Measurements from ENCODE around the gene HBB.

Gene HBB

GRCh38 chr11:5178046-5178837 is 48.6 kb downstream of the HBB start:
- Histone ChIP-seq H3K9ac (ENCODE audit: low read depth, low read length, poor library complexity) (no peak overlapping the region), H3K27me3 (ENCODE audit: control insufficient read depth in 3 of 3, insufficient read depth in 3 of 3, low read depth in 1 of 3, low read length in 3 of 3) (no peaks in the 10 kb centered on the region), H3K23ac (ENCODE audit: low read depth, low read length, poor library complexity) (no peak overlapping the region), H3K14ac (ENCODE audit: low read length) (no peak overlapping the region), H3K4me2 (ENCODE audit: insufficient read depth, low read length, poor library complexity, severe bottlenecking) (no peak overlapping the region), H3K18ac (ENCODE audit: low read length) (no peak overlapping the region), H3K4me1 (ENCODE audit: control insufficient read depth in 2 of 2, insufficient read depth in 1 of 2, low read depth in 1 of 2, low read length in 2 of 2) (no peaks in the 10 kb centered on the region), H2BK120ac (ENCODE audit: low read depth, low read length) (no peak overlapping the region), H3K9me3 (replicated peaks in 1 of 2; ENCODE audit: control insufficient read depth in 2 of 2, insufficient read depth in 1 of 2, low read depth in 1 of 2, low read length in 2 of 2) (no peaks in the 10 kb centered on the region), H2AFZ (ENCODE audit: low read length) (no peak overlapping the region), H3K27ac (replicated peaks; ENCODE audit: low read length) (no peak overlapping the region), H2AK5ac (ENCODE audit: low read depth, low read length) (no peak overlapping the region), H3K36me3 (replicated peaks in 1 of 2; ENCODE audit: control insufficient read depth in 2 of 2, insufficient read depth in 2 of 2, low read length in 2 of 2) (no peaks in the 10 kb centered on the region), H2BK12ac (ENCODE audit: low read length) (no peak overlapping the region), H2BK5ac (ENCODE audit: low read length) (no peak overlapping the region), H3K79me1 (ENCODE audit: low read depth, low read length) (no peaks in the 10 kb centered on the region), H2BK15ac (ENCODE audit: low read length) (no peak overlapping the region), H3K4ac (ENCODE audit: low read length) (no peak overlapping the region), H4K8ac (ENCODE audit: low read depth, low read length) (no peak overlapping the region), H3K4me3 (ENCODE audit: low read length in 2 of 2) (no peak overlapping the region), H4K91ac (ENCODE audit: low read depth, low read length, poor library complexity) (no peak overlapping the region)
- WGBS, 2 donors (ENCODE audit: extremely low coverage in 2 of 2, insufficient read length in 2 of 2, insufficient replicate concordance in 1 of 2): no CpG with 5 or more reads among the region's 10 CpGs
- no peak for DNase-seq (ENCODE audit: low spot score)

Measured in neuronal stem cell (in vitro differentiated cells).